DMS114 treated with DMSO at 0.1 percent for 48 hours (cell line): ENCODE measurements around the gene ZIC1.

Experiments
- DNase-seq: peaks from one replicate; lab custom pipeline; 2025; ENCODE audit not compliant: unreplicated experiment; lab: John Stamatoyannopoulos, UW

Gene ZIC1

GRCh38 chr3:147421184-147421912 lies 12.2 kb downstream of the ZIC1 start:
- DNase-seq, result no peak

GRCh38 chr3:147422196-147422595 lies 13.0 kb downstream of the ZIC1 start:
- no peak for DNase-seq

GRCh38 chr3:147422601-147423536 lies 13.7 kb downstream of the ZIC1 start:
- DNase-seq, result no peak

GRCh38 chr3:147423537-147423797 lies 14.3 kb downstream of the ZIC1 start:
- DNase-seq, result no peak

- DNase-seq, result no peak
Observed at GRCh38 chr3:147423798-147424580, 14.8 kb downstream of the ZIC1 start.

GRCh38 chr3:147424581-147425387 lies 15.6 kb downstream of the ZIC1 start:
- DNase-seq, result no peak

- no peak for DNase-seq
Observed at GRCh38 chr3:147425388-147425850, 16.3 kb downstream of the ZIC1 start.

GRCh38 chr3:147426931-147427330 lies 17.8 kb downstream of the ZIC1 start:
- DNase-seq, result no peak

- DNase-seq, result no peak
Observed at GRCh38 chr3:147427746-147428145, 18.6 kb downstream of the ZIC1 start.

- DNase-seq, result no peak
Observed at GRCh38 chr3:147428326-147428725, 19.2 kb downstream of the ZIC1 start.

GRCh38 chr3:147428754-147429153 lies 19.6 kb downstream of the ZIC1 start:
- DNase-seq, result no peak

GRCh38 chr3:147431751-147432150 lies 22.6 kb downstream of the ZIC1 start:
- no peak for DNase-seq

- DNase-seq, result no peak
Observed at GRCh38 chr3:147447224-147447623, 38.1 kb downstream of the ZIC1 start.

GRCh38 chr3:147449669-147450068 lies 40.5 kb downstream of the ZIC1 start:
- no peak for DNase-seq

- DNase-seq, result no peak
Observed at GRCh38 chr3:147458995-147459704, 50.0 kb downstream of the ZIC1 start.

- no peak for DNase-seq
Observed at GRCh38 chr3:147462856-147463255, 53.7 kb downstream of the ZIC1 start.
